Fibroblast of lung (primary cell): Measurements from ENCODE around the gene LRP1. TPM values are rescaled to one million over a fixed set of nuclear protein-coding genes. Genes with fewer than 3 reads are reported as not detected.

ENCODE experiments used
- DNase-seq, 2 donors: peaks; one replicate each; pipeline versions ENCODE4 v3.0.0 to v3.0.0-alpha.2; 2010; ENCODE audit warnings: low read depth in 2 of 2
- H2AFZ ChIP-seq: 2 replicates; pipeline ENCODE4 v1.5.1; 2012; ENCODE audit warnings: low read length, control low read depth, inconsistent platforms
- H3K27ac ChIP-seq: 2 replicates; pipeline ENCODE4 v1.5.1; 2011; ENCODE audit warnings: low read length, control low read depth; ENCODE audit not compliant: insufficient read depth
- H3K27me3 ChIP-seq: 2 replicates; pipeline ENCODE4 v1.5.1; 2011; ENCODE audit warnings: mild to moderate bottlenecking, low read length; ENCODE audit not compliant: control insufficient read depth, insufficient read depth
- H3K36me3 ChIP-seq: 2 replicates; pipeline ENCODE4 v1.5.1; 2011; ENCODE audit warnings: low read length; ENCODE audit not compliant: control insufficient read depth, insufficient read depth
- H3K4me1 ChIP-seq: 2 replicates; pipeline ENCODE4 v1.5.1; 2011; ENCODE audit warnings: low read length; ENCODE audit not compliant: control insufficient read depth, insufficient read depth; ENCODE audit errors: extremely low read depth
- H3K4me2 ChIP-seq: 2 replicates; pipeline ENCODE4 v1.5.1; 2011; ENCODE audit warnings: low read length, control low read depth; ENCODE audit not compliant: insufficient read depth; ENCODE audit errors: extremely low read depth
- H3K4me3 ChIP-seq, 4 experiments: fragments of 200-600 bp in 1 of 4; sonication (generic) in 1 of 4; replicated peaks in 1 of 4; 2 replicates each; pipeline ENCODE4 v1.5.1; 2011 to 2016; ENCODE audit warnings: low read length in 4 of 4, low read depth in 3 of 4, mild to moderate bottlenecking in 3 of 4, control low read depth in 2 of 4, inconsistent platforms in 1 of 4, mixed read lengths in 1 of 4; ENCODE audit not compliant: insufficient read depth in 1 of 4; ENCODE audit errors: control extremely low read depth in 1 of 4
- H3K79me2 ChIP-seq: 2 replicates; pipeline ENCODE4 v1.5.1; 2012; ENCODE audit warnings: mild to moderate bottlenecking, low read length, inconsistent platforms; ENCODE audit not compliant: control insufficient read depth, insufficient read depth
- H3K9ac ChIP-seq: 2 replicates; pipeline ENCODE4 v1.5.1; 2011; ENCODE audit warnings: mild to moderate bottlenecking, low read length, control low read depth; ENCODE audit not compliant: insufficient read depth
- H3K9me3 ChIP-seq: 2 replicates; pipeline ENCODE4 v1.5.1; 2012; ENCODE audit warnings: low read depth, low read length; ENCODE audit not compliant: control insufficient read depth, insufficient read depth
- H4K20me1 ChIP-seq: 2 replicates; pipeline ENCODE4 v1.5.1; 2011; ENCODE audit warnings: low read length; ENCODE audit not compliant: control insufficient read depth, insufficient read depth; ENCODE audit errors: extremely low read depth
- CTCF ChIP-seq, 2 donors: IDR thresholded peaks in 1 of 2; conservative IDR thresholded peaks in 1 of 2; 1 replicate in 1 of 2; 2 replicates in 1 of 2; pipeline ENCODE4 v1.5.1; 2011 to 2012; ENCODE audit warnings: low read length in 2 of 2, control low read depth in 1 of 2, inconsistent platforms in 1 of 2, low read depth in 1 of 2, mild to moderate bottlenecking in 1 of 2
- EZH2 ChIP-seq: IDR thresholded peaks from 2 replicates; pipeline ENCODE4 v1.5.1; 2012; ENCODE audit warnings: low read length, control low read depth, mild to moderate bottlenecking; ENCODE audit errors: missing control alignments
- polyA plus RNA-seq, 2 donors: library from polyadenylated mRNA; depleted of rRNA in 1 of 2; stranded (reverse) in 1 of 2; unstranded in 1 of 2; fragments of >200 nt; gene quantifications; 2 replicates each; pipeline ENCODE4 v1.2.1, GENCODE V29; 2011 to 2012; ENCODE audit warnings: missing spikeins in 1 of 2
- total RNA-seq: library from RNA; depleted of rRNA; stranded (reverse); fragments of >200 nt; gene quantifications from 2 replicates; pipeline ENCODE4 v1.2.1, GENCODE V29; 2014

The LRP1 gene
- total and polyA plus RNA-seq, 2 donors (not counting 1 experiment from before 2014, with no cell fraction given) = 92.2 to 464 TPM

- no peak overlapping the region for H2AFZ ChIP-seq
Measured at GRCh38 chr12:57199191-57199590, 70.9 kb downstream of the LRP1 start.

GRCh38 chr12:57200497-57200896 lies 72.2 kb downstream of the LRP1 start:
- Histone ChIP-seq H3K27ac (no peak overlapping the region), H3K36me3 (peaks cover 83% of the 10 kb centered on the region)

More at GRCh38 chr12:57199191-57199590, 70.9 kb downstream of the LRP1 start:
- H3K4me1 ChIP-seq = no peaks in the 10 kb centered on the region
- peaks cover 85% of the 10 kb centered on the region for H3K36me3 ChIP-seq
- no peak overlapping the region for H3K27ac ChIP-seq
- no peaks in the 10 kb centered on the region for H3K79me2 ChIP-seq
- H3K4me3 ChIP-seq = no peak overlapping the region
- no peak overlapping the region for H3K4me2 ChIP-seq
- no peaks in the 10 kb centered on the region for H3K27me3 ChIP-seq
- no peak for DNase-seq
- no peaks in the 10 kb centered on the region for H4K20me1 ChIP-seq
- no peak overlapping the region for H3K9ac ChIP-seq
- no peaks in the 10 kb centered on the region for H3K9me3 ChIP-seq
- TF ChIP-seq EZH2 (no peak), CTCF (conservative IDR thresholded peaks at IDR 0.05 in 1 of 2, IDR thresholded peaks at IDR 0.05 in 1 of 2; ENCODE audit: low read depth in 1 of 2, low read length in 2 of 2) (no peak)

GRCh38 chr12:57201219-57201618 lies 72.9 kb downstream of the LRP1 start:
- H3K27me3 ChIP-seq = no peaks in the 10 kb centered on the region
- no peaks in the 10 kb centered on the region for H3K4me1 ChIP-seq
- H3K79me2 ChIP-seq = no peaks in the 10 kb centered on the region
- no peak overlapping the region for H3K4me3 ChIP-seq
- no peak overlapping the region for H3K4me2 ChIP-seq
- H3K27ac ChIP-seq = no peak overlapping the region
- H2AFZ ChIP-seq = no peak overlapping the region
- DNase-seq = no peak
- no peaks in the 10 kb centered on the region for H3K9me3 ChIP-seq
- no peaks in the 10 kb centered on the region for H4K20me1 ChIP-seq
- H3K36me3 ChIP-seq = peaks cover 84% of the 10 kb centered on the region
- TF ChIP-seq CTCF (conservative IDR thresholded peaks at IDR 0.05 in 1 of 2, IDR thresholded peaks at IDR 0.05 in 1 of 2; ENCODE audit: low read depth in 1 of 2, low read length in 2 of 2) (no peak), EZH2 (no peak)
- no peak overlapping the region for H3K9ac ChIP-seq

More at GRCh38 chr12:57200497-57200896, 72.2 kb downstream of the LRP1 start:
- Histone ChIP-seq H3K9me3 (no peaks in the 10 kb centered on the region), H2AFZ (no peak overlapping the region), H3K79me2 (no peaks in the 10 kb centered on the region), H3K9ac (no peak overlapping the region), H3K4me1 (no peaks in the 10 kb centered on the region), H3K27me3 (no peaks in the 10 kb centered on the region), H3K4me2 (no peak overlapping the region), H3K4me3 (no peak overlapping the region), H4K20me1 (no peaks in the 10 kb centered on the region)
- TF ChIP-seq EZH2 = no peak
- TF ChIP-seq CTCF (conservative IDR thresholded peaks at IDR 0.05 in 1 of 2, IDR thresholded peaks at IDR 0.05 in 1 of 2; ENCODE audit: low read depth in 1 of 2, low read length in 2 of 2) = no peak
- DNase-seq = no peak
